Measurements from ENCODE around the gene C2CD2.

Gene C2CD2

GRCh38 chr21:41859297-41859980 lies 94.4 kb downstream of the C2CD2 start:
- H2AFZ ChIP-seq (ENCODE audit: insufficient read depth, low read length, poor library complexity) = no peak overlapping the region
- peaks cover 15 to 20% of the 10 kb centered on the region in 2 experiments for H3K36me3 ChIP-seq (ENCODE audit: control insufficient read depth in 1 of 2, insufficient read depth in 2 of 2, low read length in 2 of 2)
- H2AK5ac ChIP-seq (ENCODE audit: low read length) = no peak overlapping the region
- DNase-seq = no peak
- H3K79me1 ChIP-seq (ENCODE audit: low read length) = no peaks in the 10 kb centered on the region
- H4K8ac ChIP-seq (ENCODE audit: low read depth, low read length) = no peak overlapping the region
- H2BK5ac ChIP-seq (ENCODE audit: low read depth, low read length, poor library complexity) = no peak overlapping the region
- H3K9me3 ChIP-seq (ENCODE audit: insufficient read depth, low read depth, low read length) = no peaks in the 10 kb centered on the region
- no peaks in the 10 kb centered on the region for H3K79me2 ChIP-seq (ENCODE audit: control insufficient read depth, insufficient read depth, low read length, poor library complexity)
- H3K4me1 ChIP-seq (ENCODE audit: control insufficient read depth in 1 of 2, insufficient read depth in 2 of 2, low read length in 2 of 2) = peaks cover 0 to 2% of the 10 kb centered on the region in 2 experiments
- H3K27me3 ChIP-seq (ENCODE audit: insufficient read depth, low read length) = no peaks in the 10 kb centered on the region
- H4K91ac ChIP-seq (ENCODE audit: low read depth, low read length) = no peak overlapping the region
- no peak overlapping the region for H3K18ac ChIP-seq (ENCODE audit: low read length)
- H4K12ac ChIP-seq (ENCODE audit: low read depth, low read length) = no peak overlapping the region
- H3K9ac ChIP-seq (ENCODE audit: low read length) = no peak overlapping the region
- no peak overlapping the region for H3K4ac ChIP-seq (ENCODE audit: low read depth, low read length)
- H3K27ac ChIP-seq (ENCODE audit: low read depth, low read length) = no peak overlapping the region
- no peak overlapping the region for H2BK120ac ChIP-seq (ENCODE audit: insufficient read depth, low read length, poor library complexity)
- no peak overlapping the region for H3K14ac ChIP-seq (ENCODE audit: low read length)
- no peak overlapping the region for H2BK12ac ChIP-seq (ENCODE audit: low read length)
- no peak overlapping the region for H3K23ac ChIP-seq (ENCODE audit: low read length)
- no peak overlapping the region for H3K4me2 ChIP-seq (ENCODE audit: low read length)
- no peak overlapping the region for H3K4me3 ChIP-seq (ENCODE audit: low read depth, low read length)
- no CpG with 5 or more reads among the region's 23 CpGs for WGBS (ENCODE audit: extremely low coverage, insufficient coverage, insufficient read length)

DNA sequence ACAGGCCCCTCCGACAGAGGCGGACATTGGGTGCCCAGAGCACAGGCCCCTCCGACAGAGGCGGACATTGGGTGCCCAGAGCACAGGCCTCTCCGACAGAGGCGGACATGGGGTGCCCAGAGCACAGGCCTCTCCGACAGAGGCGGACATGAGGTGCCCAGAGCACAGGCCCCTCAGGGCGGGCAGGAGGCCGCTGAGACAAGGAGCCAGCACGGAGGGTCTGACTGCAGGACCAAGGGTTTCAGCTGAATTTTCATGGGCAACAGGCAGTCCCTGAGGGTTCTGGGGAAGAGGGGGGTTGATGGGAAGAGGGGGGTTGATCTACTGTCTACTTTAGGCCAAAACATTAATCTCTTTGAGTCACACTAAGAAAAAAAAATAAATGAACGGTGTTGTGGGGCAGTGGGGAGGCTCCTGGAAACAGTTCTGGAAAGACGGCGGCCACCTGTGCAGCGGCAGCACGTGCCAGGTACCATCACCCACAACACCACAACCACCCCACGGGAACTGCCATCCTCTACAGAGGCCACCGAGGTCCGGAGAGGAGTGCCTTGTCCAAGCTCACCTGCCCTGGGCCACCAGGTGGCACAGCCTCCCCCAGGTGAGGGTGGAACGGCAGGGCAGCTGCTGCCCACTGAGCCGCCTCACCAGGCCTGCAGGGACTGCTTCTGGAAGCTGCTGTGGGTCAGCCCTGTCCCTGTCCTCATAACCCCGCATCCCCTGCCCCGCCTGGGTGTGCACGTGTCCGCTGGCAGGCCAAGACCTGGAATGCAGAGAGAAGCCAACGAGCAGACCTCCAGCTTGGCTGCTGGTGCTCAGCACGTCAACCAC lies 95.1 kb downstream of the C2CD2 start:
- no peak overlapping the region for H2BK5ac ChIP-seq (ENCODE audit: low read depth, low read length, poor library complexity)
- WGBS (ENCODE audit: extremely low coverage, insufficient coverage, insufficient read length) = no CpG with 5 or more reads among the region's 27 CpGs

GRCh38 chr21:41857771-41858300 lies 96.0 kb downstream of the C2CD2 start:
- Histone ChIP-seq H3K79me1 (ENCODE audit: low read length) (no peaks in the 10 kb centered on the region), H3K9ac (ENCODE audit: low read length) (no peak overlapping the region), H2BK5ac (ENCODE audit: low read depth, low read length, poor library complexity) (no peak overlapping the region), H4K91ac (ENCODE audit: low read depth, low read length) (no peak overlapping the region), H4K8ac (ENCODE audit: low read depth, low read length) (no peak overlapping the region), H3K4me3 (ENCODE audit: low read depth, low read length) (no peak overlapping the region), H3K23ac (ENCODE audit: low read length) (no peak overlapping the region), H3K14ac (ENCODE audit: low read length) (no peak overlapping the region), H3K79me2 (ENCODE audit: control insufficient read depth, insufficient read depth, low read length, poor library complexity) (no peaks in the 10 kb centered on the region), H3K36me3 (ENCODE audit: control insufficient read depth in 1 of 2, insufficient read depth in 2 of 2, low read length in 2 of 2) (peaks cover 21 to 30% of the 10 kb centered on the region in 2 experiments), H3K27me3 (ENCODE audit: insufficient read depth, low read length) (no peaks in the 10 kb centered on the region), H2AK5ac (ENCODE audit: low read length) (no peak overlapping the region), H3K18ac (ENCODE audit: low read length) (no peak overlapping the region), H3K27ac (ENCODE audit: low read depth, low read length) (no peak overlapping the region), H3K4me1 (ENCODE audit: control insufficient read depth in 1 of 2, insufficient read depth in 2 of 2, low read length in 2 of 2) (peaks cover 0 to 2% of the 10 kb centered on the region in 2 experiments), H3K4me2 (ENCODE audit: low read length) (no peak overlapping the region), H3K9me3 (ENCODE audit: insufficient read depth, low read depth, low read length) (no peaks in the 10 kb centered on the region), H2BK120ac (ENCODE audit: insufficient read depth, low read length, poor library complexity) (no peak overlapping the region), H4K12ac (ENCODE audit: low read depth, low read length) (no peak overlapping the region), H3K4ac (ENCODE audit: low read depth, low read length) (no peak overlapping the region), H2BK12ac (ENCODE audit: low read length) (no peak overlapping the region), H2AFZ (ENCODE audit: insufficient read depth, low read length, poor library complexity) (no peak overlapping the region)
- DNase-seq = no peak
- no CpG with 5 or more reads among the region's 14 CpGs for WGBS (ENCODE audit: extremely low coverage, insufficient coverage, insufficient read length)

More for the DNA sequence above, 95.1 kb downstream of the C2CD2 start:
- no peak overlapping the region for H4K8ac ChIP-seq (ENCODE audit: low read depth, low read length)
- no peak overlapping the region for H2BK12ac ChIP-seq (ENCODE audit: low read length)
- H3K4ac ChIP-seq (ENCODE audit: low read depth, low read length) = no peak overlapping the region
- no peak for DNase-seq
- no peak overlapping the region for H3K18ac ChIP-seq (ENCODE audit: low read length)
- no peaks in the 10 kb centered on the region for H3K79me1 ChIP-seq (ENCODE audit: low read length)
- H3K23ac ChIP-seq (ENCODE audit: low read length) = no peak overlapping the region
- H3K27me3 ChIP-seq (ENCODE audit: insufficient read depth, low read length) = no peaks in the 10 kb centered on the region
- no peak overlapping the region for H2AFZ ChIP-seq (ENCODE audit: insufficient read depth, low read length, poor library complexity)
- H3K9me3 ChIP-seq (ENCODE audit: insufficient read depth, low read depth, low read length) = no peaks in the 10 kb centered on the region
- H3K36me3 ChIP-seq (ENCODE audit: control insufficient read depth in 1 of 2, insufficient read depth in 2 of 2, low read length in 2 of 2) = peaks cover 19 to 28% of the 10 kb centered on the region in 2 experiments
- no peak overlapping the region for H2AK5ac ChIP-seq (ENCODE audit: low read length)
- no peak overlapping the region for H4K12ac ChIP-seq (ENCODE audit: low read depth, low read length)
- no peak overlapping the region for H4K91ac ChIP-seq (ENCODE audit: low read depth, low read length)
- no peak overlapping the region for H3K9ac ChIP-seq (ENCODE audit: low read length)
- H3K14ac ChIP-seq (ENCODE audit: low read length) = no peak overlapping the region
- no peak overlapping the region for H3K27ac ChIP-seq (ENCODE audit: low read depth, low read length)
- H3K4me3 ChIP-seq (ENCODE audit: low read depth, low read length) = no peak overlapping the region
- no peaks in the 10 kb centered on the region for H3K79me2 ChIP-seq (ENCODE audit: control insufficient read depth, insufficient read depth, low read length, poor library complexity)
- H2BK120ac ChIP-seq (ENCODE audit: insufficient read depth, low read length, poor library complexity) = no peak overlapping the region
- peaks cover 0 to 2% of the 10 kb centered on the region in 2 experiments for H3K4me1 ChIP-seq (ENCODE audit: control insufficient read depth in 1 of 2, insufficient read depth in 2 of 2, low read length in 2 of 2)
- H3K4me2 ChIP-seq (ENCODE audit: low read length) = no peak overlapping the region

- Histone ChIP-seq H2BK5ac (ENCODE audit: low read depth, low read length, poor library complexity) (no peak overlapping the region), H4K12ac (ENCODE audit: low read depth, low read length) (no peak overlapping the region), H3K36me3 (ENCODE audit: control insufficient read depth in 1 of 2, insufficient read depth in 2 of 2, low read length in 2 of 2) (peaks cover 21 to 30% of the 10 kb centered on the region in 2 experiments), H3K23ac (ENCODE audit: low read length) (no peak overlapping the region), H4K91ac (ENCODE audit: low read depth, low read length) (no peak overlapping the region), H4K8ac (ENCODE audit: low read depth, low read length) (no peak overlapping the region), H2BK120ac (ENCODE audit: insufficient read depth, low read length, poor library complexity) (no peak overlapping the region), H3K79me2 (ENCODE audit: control insufficient read depth, insufficient read depth, low read length, poor library complexity) (no peaks in the 10 kb centered on the region), H2BK12ac (ENCODE audit: low read length) (no peak overlapping the region), H3K27ac (ENCODE audit: low read depth, low read length) (no peak overlapping the region), H3K9ac (ENCODE audit: low read length) (no peak overlapping the region), H3K9me3 (ENCODE audit: insufficient read depth, low read depth, low read length) (no peaks in the 10 kb centered on the region), H3K18ac (ENCODE audit: low read length) (no peak overlapping the region), H2AFZ (ENCODE audit: insufficient read depth, low read length, poor library complexity) (no peak overlapping the region), H3K4me2 (ENCODE audit: low read length) (no peak overlapping the region), H3K4me3 (ENCODE audit: low read depth, low read length) (no peak overlapping the region), H2AK5ac (ENCODE audit: low read length) (no peak overlapping the region), H3K79me1 (ENCODE audit: low read length) (no peaks in the 10 kb centered on the region), H3K14ac (ENCODE audit: low read length) (no peak overlapping the region), H3K4ac (ENCODE audit: low read depth, low read length) (no peak overlapping the region), H3K4me1 (ENCODE audit: control insufficient read depth in 1 of 2, insufficient read depth in 2 of 2, low read length in 2 of 2) (no peaks in the 10 kb centered on the region), H3K27me3 (ENCODE audit: insufficient read depth, low read length) (no peaks in the 10 kb centered on the region)
- no CpG with 5 or more reads among the region's 10 CpGs for WGBS (ENCODE audit: extremely low coverage, insufficient coverage, insufficient read length)
- DNase-seq = no peak
These were observed 97.2 kb downstream of the C2CD2 start for GRCh38 chr21:41856572-41856971.
